ENCODE measurements around the gene TBX3. TPM values are rescaled to one million over a fixed set of nuclear protein-coding genes. Genes with fewer than 3 reads are reported as not detected.

TBX3 gene
- total and polyA plus RNA-seq, 2 donors (not counting 3 experiments of a cell fraction or from before 2014, with no cell fraction given): 0.52 to 2.0 TPM

DNA sequence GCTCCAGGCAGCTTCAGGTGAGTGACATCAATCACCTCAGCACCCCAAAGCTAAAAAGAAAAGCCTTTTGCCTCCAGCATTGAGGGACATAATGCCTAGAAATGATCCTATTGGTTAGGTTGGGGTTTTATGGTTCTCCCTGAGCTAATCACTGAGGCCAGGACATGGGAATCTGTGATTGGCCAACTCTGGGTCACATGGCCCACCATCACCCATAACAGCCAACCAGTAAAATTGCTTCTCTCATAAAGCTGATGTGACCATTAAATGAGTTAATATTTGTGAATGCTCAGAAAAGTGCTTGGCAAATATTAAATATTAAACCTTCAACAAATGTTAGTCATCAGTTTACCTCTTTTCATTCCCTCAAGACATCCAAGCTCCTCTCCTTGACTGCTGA lies 60.2 kb downstream of the TBX3 start:
- Histone ChIP-seq H3K27me3 (ENCODE audit: control insufficient read depth in 2 of 2, insufficient read depth in 2 of 2, low read length in 2 of 2) (no peaks in the 10 kb centered on the region), H2AFZ (ENCODE audit: low read depth, low read length) (no peak overlapping the region), H4K20me1 (replicated peaks; ENCODE audit: control insufficient read depth, extremely low read depth, insufficient read depth, low read length) (no peaks in the 10 kb centered on the region), H3K9ac (replicated peaks; ENCODE audit: extremely low read depth, insufficient read depth, low read length) (no peak overlapping the region), H3K4me2 (ENCODE audit: insufficient read depth, low read length) (no peak overlapping the region), H3K4me3 (replicated peaks in 1 of 3; ENCODE audit: insufficient read depth in 1 of 3, low read depth in 1 of 3, low read length in 3 of 3) (no peak overlapping the region), H3K4me1 (ENCODE audit: control insufficient read depth, extremely low read depth, insufficient read depth, low read length) (no peaks in the 10 kb centered on the region), H3K9me1 (replicated peaks; ENCODE audit: control insufficient read depth, extremely low read depth, insufficient read depth, low read length) (no peaks in the 10 kb centered on the region), H3K79me2 (ENCODE audit: control insufficient read depth, insufficient read depth, low read length) (no peaks in the 10 kb centered on the region), H3K36me3 (ENCODE audit: control insufficient read depth in 2 of 2, extremely low read depth in 1 of 2, insufficient read depth in 2 of 2, low read length in 2 of 2) (no peaks in the 10 kb centered on the region), H3K9me3 (replicated peaks; ENCODE audit: control insufficient read depth, insufficient read depth, low read length) (no peaks in the 10 kb centered on the region), H3K27ac (ENCODE audit: insufficient read depth, low read depth, low read length) (no peak overlapping the region)
- no TSS peak for BruUV-seq (replicated peaks)
- TF ChIP-seq CTCF (IDR thresholded peaks at IDR 0.05; ENCODE audit: extremely low read depth in 1 of 2, insufficient read depth in 1 of 2, low read depth in 1 of 2, low read length in 2 of 2) (no peak), MYC (IDR thresholded peaks at IDR 0.05; ENCODE audit: low read depth, low read length) (no peak), POLR2A (IDR thresholded peaks at IDR 0.05; ENCODE audit: low read depth, low read length) (no peak), POLR2AphosphoS5 (IDR thresholded peaks at IDR 0.05; ENCODE audit: insufficient read depth, low read depth, low read length) (no peak), EZH2 (IDR thresholded peaks at IDR 0.05; ENCODE audit: borderline replicate concordance, low read depth, low read length, severe bottlenecking) (no peak), JUN (IDR thresholded peaks at IDR 0.05; ENCODE audit: borderline replicate concordance, insufficient read depth, insufficient read length, low read depth) (no peak), MAX (IDR thresholded peaks at IDR 0.05; ENCODE audit: insufficient read depth, insufficient read length) (no peak), GATA2 (IDR thresholded peaks at IDR 0.05; ENCODE audit: insufficient read depth, insufficient read length, low read depth, low read length) (no peak), FOS (IDR thresholded peaks at IDR 0.05; ENCODE audit: borderline replicate concordance, insufficient read depth, low read length) (no peak)
- FAIRE-seq (no peak), DNase-seq (ENCODE audit: low read depth, low spot score) (no peak)
- intact Hi-C loops (cut with micrococcal nuclease) (loop anchor here (2.0 kb wide), 1 partner anchor 39 kb away; no protein-coding TSS in a partner anchor), dilution Hi-C loops (cut with MboI; ENCODE audit: extremely low pct_ligation_motif_present, low sequenced_read_pairs) (no loop called here)
- ChIA-PET CTCF (interaction anchor here (2.0 to 4.5 kb wide), 4 partner anchors 643 to 1324 kb away, joined by 8 to 92 read pairs (median 14); no protein-coding TSS in a partner anchor), POLR2A (no interaction called here)

Small RNAs within 50 kb of the gene (small RNA-seq; reads per million reads assigned to genes)
- not detected for gene RF00019 (ENCODE audit: insufficient read depth, insufficient read length, low read depth, low replicate concordance)

All from endothelial cell of umbilical vein (primary cell).